HG03571 (cell line): ENCODE results near the gene ASAP2.

ENCODE experiments used
- ATAC-seq: cut with Tn5 transposase; IDR thresholded peaks from one replicate; pipeline ENCODE4 v1.9.1; 2021; ENCODE audit not compliant: unreplicated experiment

Gene ASAP2

GRCh38 chr2:9374071-9374730 lies 167.6 kb downstream of the ASAP2 start:
- no peak for ATAC-seq

- ATAC-seq: no peak
Observed at GRCh38 chr2:9375857-9376428, 169.3 kb downstream of the ASAP2 start.

GRCh38 chr2:9377461-9378097 lies 171.0 kb downstream of the ASAP2 start:
- no peak for ATAC-seq

GRCh38 chr2:9378433-9379390 lies 172.1 kb downstream of the ASAP2 start:
- ATAC-seq: no peak

GRCh38 chr2:9379391-9379755 lies 172.8 kb downstream of the ASAP2 start:
- no peak for ATAC-seq

GRCh38 chr2:9380702-9381628 lies 174.4 kb downstream of the ASAP2 start:
- no peak for ATAC-seq

GRCh38 chr2:9382604-9383235 lies 176.1 kb downstream of the ASAP2 start:
- ATAC-seq: no peak

- ATAC-seq: no peak
Observed at GRCh38 chr2:9384521-9384920, 177.9 kb downstream of the ASAP2 start.

GRCh38 chr2:9385841-9386240 lies 179.2 kb downstream of the ASAP2 start:
- ATAC-seq: no peak

GRCh38 chr2:9388199-9388681 lies 181.6 kb downstream of the ASAP2 start:
- ATAC-seq: no peak

- ATAC-seq: no peak
Observed at GRCh38 chr2:9388950-9389911, 182.6 kb downstream of the ASAP2 start.

GRCh38 chr2:9390151-9390850 lies 183.7 kb downstream of the ASAP2 start:
- no peak for ATAC-seq

- ATAC-seq: no peak
Observed at GRCh38 chr2:9390991-9391390, 184.4 kb downstream of the ASAP2 start.

GRCh38 chr2:9391961-9392720 lies 185.5 kb downstream of the ASAP2 start:
- no peak for ATAC-seq

GRCh38 chr2:9392898-9393765 lies 186.5 kb downstream of the ASAP2 start:
- no peak for ATAC-seq

GRCh38 chr2:9394816-9395215 lies 188.2 kb downstream of the ASAP2 start:
- no peak for ATAC-seq
